Measurements from ENCODE around the gene DAG1. TPM values are rescaled to one million over a fixed set of nuclear protein-coding genes. Genes with fewer than 3 reads are reported as not detected.

DAG1 gene
- total RNA-seq, 2 experiments from 2014 or later = 10.8 to 14.4 TPM

DNA sequence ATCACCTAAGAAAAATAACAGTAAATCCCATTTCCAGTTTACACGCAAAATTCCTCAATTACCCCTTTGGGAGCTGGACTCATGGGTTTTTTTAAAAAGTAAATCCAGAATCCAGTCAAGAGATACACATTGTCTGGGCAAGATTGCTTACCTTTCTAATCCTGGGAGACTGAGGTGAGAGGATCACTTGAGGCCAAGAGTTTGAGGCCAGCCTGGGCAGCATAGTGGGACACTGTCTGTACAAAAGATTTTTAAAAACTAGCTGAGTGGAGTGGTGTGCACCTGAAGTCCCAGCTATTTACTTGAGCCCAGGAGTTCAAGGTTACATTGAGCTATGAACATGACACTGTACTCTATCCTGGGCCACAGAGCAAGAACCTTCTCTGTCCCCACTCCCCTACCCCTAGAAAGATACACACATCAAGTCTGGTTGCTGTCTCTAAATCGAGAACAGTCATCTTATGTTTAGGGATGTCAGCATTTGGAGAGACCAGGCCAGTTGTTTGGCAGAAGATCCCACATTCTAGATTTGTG is 39.0 kb downstream of the DAG1 start:
- Mint-ChIP-seq H3K27ac (no peak overlapping the region), H3K4me1 (ENCODE audit: low read depth) (peaks cover 3% of the 10 kb centered on the region), H3K4me3 (no peak overlapping the region), H3K27me3 (no peaks in the 10 kb centered on the region), H3K9me3 (no peaks in the 10 kb centered on the region), H3K36me3 (ENCODE audit: low read depth) (peaks cover 16% of the 10 kb centered on the region)
- TF ChIP-seq, protein P1, sequence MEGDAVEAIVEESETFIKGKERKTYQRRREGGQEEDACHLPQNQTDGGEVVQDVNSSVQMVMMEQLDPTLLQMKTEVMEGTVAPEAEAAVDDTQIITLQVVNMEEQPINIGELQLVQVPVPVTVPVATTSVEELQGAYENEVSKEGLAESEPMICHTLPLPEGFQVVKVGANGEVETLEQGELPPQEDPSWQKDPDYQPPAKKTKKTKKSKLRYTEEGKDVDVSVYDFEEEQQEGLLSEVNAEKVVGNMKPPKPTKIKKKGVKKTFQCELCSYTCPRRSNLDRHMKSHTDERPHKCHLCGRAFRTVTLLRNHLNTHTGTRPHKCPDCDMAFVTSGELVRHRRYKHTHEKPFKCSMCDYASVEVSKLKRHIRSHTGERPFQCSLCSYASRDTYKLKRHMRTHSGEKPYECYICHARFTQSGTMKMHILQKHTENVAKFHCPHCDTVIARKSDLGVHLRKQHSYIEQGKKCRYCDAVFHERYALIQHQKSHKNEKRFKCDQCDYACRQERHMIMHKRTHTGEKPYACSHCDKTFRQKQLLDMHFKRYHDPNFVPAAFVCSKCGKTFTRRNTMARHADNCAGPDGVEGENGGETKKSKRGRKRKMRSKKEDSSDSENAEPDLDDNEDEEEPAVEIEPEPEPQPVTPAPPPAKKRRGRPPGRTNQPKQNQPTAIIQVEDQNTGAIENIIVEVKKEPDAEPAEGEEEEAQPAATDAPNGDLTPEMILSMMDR (IDR thresholded peaks at IDR 0.05) = no peak
- ChIA-PET POLR2A (interaction anchor here (0.6 to 1.0 kb wide), 2 partner anchors 39 to 314 kb away, joined by 3 read pairs; partner anchors contain the start of gene DAG1), CTCF (interaction anchor here (0.8 to 1.5 kb wide), 2 partner anchors 10 to 85 kb away, joined by 3 read pairs; no protein-coding TSS in a partner anchor)
- ATAC-seq = no peak
- intact Hi-C loops (cut with micrococcal nuclease) = no loop called here
- DNase-seq = no peak

DNA sequence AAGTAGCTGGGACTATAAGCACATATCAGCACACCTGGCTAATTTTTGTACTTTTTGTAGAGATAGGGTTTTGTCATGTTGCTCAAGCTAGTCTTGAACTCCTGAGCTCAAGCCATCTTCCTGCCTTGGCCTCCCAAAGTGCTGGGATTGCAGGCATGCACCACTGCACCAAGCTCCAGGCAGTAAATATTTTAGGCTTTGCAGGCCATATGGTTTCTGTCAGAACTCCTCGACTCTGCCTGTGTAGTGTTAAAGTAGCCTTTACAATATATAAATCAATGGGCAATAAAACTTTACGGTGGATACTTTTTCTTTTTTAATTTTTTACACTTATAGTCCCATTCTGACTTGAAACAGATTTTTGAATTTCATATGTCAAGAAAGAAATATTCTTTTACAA is 41.6 kb downstream of the DAG1 start:
- no peak for ATAC-seq
- H3K27me3 Mint-ChIP-seq = no peaks in the 10 kb centered on the region
- DNase-seq = no peak
- intact Hi-C loops (cut with micrococcal nuclease) = no loop called here
- no peak overlapping the region for H3K4me3 Mint-ChIP-seq
- peaks cover 23% of the 10 kb centered on the region for H3K36me3 Mint-ChIP-seq (ENCODE audit: low read depth)
- H3K27ac Mint-ChIP-seq = no peak overlapping the region
- ChIA-PET POLR2A (interaction anchor here (1.1 kb wide), 1 partner anchor 112 kb away, joined by 3 read pairs; no protein-coding TSS in a partner anchor), CTCF (interaction anchor here (1.5 kb wide), 2 partner anchors 28 to 341 kb away, joined by 3 to 6 read pairs; no protein-coding TSS in a partner anchor)
- TF ChIP-seq, protein P1 (IDR thresholded peaks at IDR 0.05) = no peak
- H3K4me1 Mint-ChIP-seq (ENCODE audit: low read depth) = no peaks in the 10 kb centered on the region
- H3K9me3 Mint-ChIP-seq = no peaks in the 10 kb centered on the region

DNA sequence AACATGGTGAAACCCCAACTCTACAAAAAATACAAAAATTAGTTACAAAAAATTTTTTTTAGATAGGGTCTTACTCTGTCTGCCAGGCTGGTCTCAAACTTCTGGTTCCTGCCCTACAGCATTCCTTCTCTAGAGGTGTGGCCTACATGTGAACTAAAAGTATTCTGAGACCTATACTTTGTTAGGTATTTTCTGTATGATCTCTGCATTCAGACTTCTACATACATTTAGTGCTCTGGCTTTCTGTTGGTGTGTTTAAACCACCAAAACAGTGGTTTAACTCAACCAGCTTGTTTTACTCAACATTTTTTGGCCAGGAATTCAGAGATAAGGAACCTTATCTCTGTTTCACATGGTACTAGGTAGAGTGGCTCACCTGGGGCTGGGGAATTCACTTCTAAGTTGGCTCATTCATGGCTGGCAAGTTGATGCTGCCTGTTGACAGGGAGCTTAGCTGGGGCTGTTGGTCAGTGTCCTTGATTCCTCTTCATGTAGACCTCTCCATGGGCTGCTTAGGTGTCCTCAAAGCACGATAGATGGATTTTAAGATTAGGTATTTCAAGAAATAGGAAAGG is 42.8 kb downstream of the DAG1 start:
- no peak for ATAC-seq
- POLR2A ChIA-PET = interaction anchor here (0.9 to 1.3 kb wide), 2 partner anchors 13 to 134 kb away, joined by 3 to 4 read pairs; no protein-coding TSS in a partner anchor
- Mint-ChIP-seq H3K27ac (no peak overlapping the region), H3K27me3 (no peaks in the 10 kb centered on the region), H3K4me1 (ENCODE audit: low read depth) (no peaks in the 10 kb centered on the region), H3K36me3 (ENCODE audit: low read depth) (peaks cover 24% of the 10 kb centered on the region), H3K9me3 (no peaks in the 10 kb centered on the region), H3K4me3 (no peak overlapping the region)
- intact Hi-C loops (cut with micrococcal nuclease) = no loop called here
- TF ChIP-seq, protein P1 (IDR thresholded peaks at IDR 0.05) = no peak
- DNase-seq = no peak
- CTCF ChIA-PET = interaction anchor here (0.8 to 1.5 kb wide), 2 partner anchors 158 to 343 kb away, joined by 3 read pairs; no protein-coding TSS in a partner anchor

DNA sequence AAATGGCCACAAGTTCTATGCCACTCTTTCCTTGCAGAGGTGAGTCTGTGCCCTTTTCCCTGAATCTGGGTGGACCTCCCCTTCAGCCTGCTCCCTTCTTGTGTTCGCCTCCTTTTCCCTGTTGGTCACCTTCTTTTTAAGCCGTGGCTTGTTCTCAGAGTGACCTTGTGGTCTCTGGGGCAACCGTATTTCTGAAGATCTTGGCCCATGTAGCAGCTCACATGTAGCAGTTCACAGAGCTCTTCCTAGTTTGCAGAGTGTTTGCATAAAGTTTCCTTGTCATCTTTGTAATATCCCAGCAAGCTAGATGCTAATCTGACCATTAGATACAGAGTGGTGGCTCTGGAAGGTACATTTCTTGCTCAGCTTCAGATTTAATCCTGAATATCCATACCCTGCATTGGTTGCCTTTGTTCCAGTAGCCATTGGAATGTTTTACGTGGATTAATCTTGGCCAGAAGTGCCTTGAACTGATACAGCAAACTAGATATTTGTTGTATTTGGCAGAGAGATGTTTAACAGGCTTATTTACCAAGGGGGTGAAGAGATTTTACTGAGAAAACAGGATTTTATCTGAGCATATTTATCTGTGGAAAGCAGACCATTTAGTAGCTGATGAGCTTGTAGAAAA is 43.5 kb downstream of the DAG1 start:
- intact Hi-C loops (cut with micrococcal nuclease) = no loop called here
- Mint-ChIP-seq H3K9me3 (no peaks in the 10 kb centered on the region), H3K4me3 (no peak overlapping the region), H3K36me3 (ENCODE audit: low read depth) (peaks cover 24% of the 10 kb centered on the region), H3K27me3 (no peaks in the 10 kb centered on the region), H3K27ac (no peak overlapping the region), H3K4me1 (ENCODE audit: low read depth) (no peaks in the 10 kb centered on the region)
- no peak for ATAC-seq
- ChIA-PET POLR2A (interaction anchor here (1.3 to 1.5 kb wide), 2 partner anchors 10 to 14 kb away, joined by 4 to 5 read pairs; no protein-coding TSS in a partner anchor), CTCF (interaction anchor here (0.8 kb wide), 1 partner anchor 158 kb away, joined by 3 read pairs; no protein-coding TSS in a partner anchor)
- TF ChIP-seq, protein P1 (IDR thresholded peaks at IDR 0.05) = no peak
- DNase-seq = no peak

DNA sequence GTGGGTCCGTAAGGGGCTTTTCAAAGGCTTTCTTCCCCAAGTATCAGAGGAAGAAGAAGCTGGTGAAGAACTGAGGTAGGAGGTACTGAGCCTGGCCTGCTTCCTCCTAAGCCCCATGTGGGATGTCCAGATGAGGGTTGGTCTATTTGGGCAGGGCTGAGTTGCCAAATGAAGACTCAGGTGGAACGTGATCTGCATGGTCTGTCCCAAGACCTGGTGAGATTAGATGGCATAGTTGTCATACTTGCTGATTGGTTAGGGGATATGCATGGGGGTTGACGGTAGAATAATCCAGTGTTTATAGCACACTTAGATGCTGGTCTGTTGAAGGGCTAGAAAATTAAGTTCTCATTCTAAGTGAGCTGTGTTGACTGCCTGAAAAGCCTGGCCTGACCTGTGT is 47.9 kb downstream of the DAG1 start:
- H3K9me3 Mint-ChIP-seq = no peaks in the 10 kb centered on the region
- H3K36me3 Mint-ChIP-seq (ENCODE audit: low read depth) = peaks cover 11% of the 10 kb centered on the region
- CTCF ChIA-PET = interaction anchor here (1.9 kb wide), 1 partner anchor 22 kb away, joined by 6 read pairs; no protein-coding TSS in a partner anchor
- TF ChIP-seq, protein P1 (IDR thresholded peaks at IDR 0.05) = no peak
- no peaks in the 10 kb centered on the region for H3K27me3 Mint-ChIP-seq
- DNase-seq (no peak), ATAC-seq (no peak)
- H3K4me3 Mint-ChIP-seq = no peak overlapping the region
- no peak overlapping the region for H3K27ac Mint-ChIP-seq
- intact Hi-C loops (cut with micrococcal nuclease) = no loop called here
- peaks cover 5% of the 10 kb centered on the region for H3K4me1 Mint-ChIP-seq (ENCODE audit: low read depth)
- POLR2A ChIA-PET = no interaction called here

Data from activated CD8-positive, alpha-beta T cell treated with anti-CD3 and anti-CD28 coated beads for 36 hours (primary cell).